NB4 (cell line): ENCODE measurements around the gene OOSP4A.

Source experiments
- DNase-seq: peaks from one replicate; pipeline ENCODE4 v3.0.0; 2010; ENCODE audit warnings: low read depth
- H3K4me3 ChIP-seq: one replicate; pipeline ENCODE4 v1.5.1; 2011; ENCODE audit warnings: mild to moderate bottlenecking, low read depth, low read length, moderate library complexity
- MYC ChIP-seq: IDR thresholded peaks from 2 replicates; pipeline ENCODE4 v1.6.1; 2011; ENCODE audit warnings: low read depth, low read length
- POLR2A ChIP-seq: IDR thresholded peaks from 2 replicates; pipeline ENCODE4 v1.6.1; 2011; ENCODE audit warnings: mild to moderate bottlenecking; ENCODE audit not compliant: insufficient read length; ENCODE audit errors: extremely low read depth
- TF ChIP-seq, protein P1 (sequence below): IDR thresholded peaks from 2 replicates; pipeline ENCODE4 v1.6.1; 2011; ENCODE audit warnings: low read depth, low read length
- TF ChIP-seq, protein P2 (sequence below): IDR thresholded peaks from one replicate; pipeline ENCODE4 v1.5.1; 2012; ENCODE audit warnings: low read depth, low read length

The OOSP4A gene

DNA sequence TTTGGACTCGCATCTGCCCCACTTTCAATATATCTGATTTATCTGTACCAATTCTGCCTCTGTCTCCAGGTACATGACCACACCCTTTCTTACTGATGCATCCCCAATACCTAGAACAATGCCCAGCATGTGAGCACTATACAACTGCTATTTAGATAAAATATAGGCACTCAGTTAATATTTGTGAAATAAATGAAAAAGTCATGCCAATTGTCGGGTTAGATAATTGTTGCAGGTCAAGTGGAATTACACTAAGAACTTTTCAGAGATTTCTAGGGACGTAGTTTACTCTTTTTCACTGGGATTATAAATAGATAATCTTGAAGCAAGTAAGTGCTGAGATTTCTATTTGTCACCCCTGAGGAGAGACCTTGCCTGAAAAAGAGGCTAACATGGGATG, 20.5 kb downstream of the OOSP4A start:
- no peak for DNase-seq
- TF ChIP-seq, protein P1, sequence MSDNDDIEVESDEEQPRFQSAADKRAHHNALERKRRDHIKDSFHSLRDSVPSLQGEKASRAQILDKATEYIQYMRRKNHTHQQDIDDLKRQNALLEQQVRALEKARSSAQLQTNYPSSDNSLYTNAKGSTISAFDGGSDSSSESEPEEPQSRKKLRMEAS, result no peak
- TF ChIP-seq MYC, result no peak
- TF ChIP-seq POLR2A, result no peak
- TF ChIP-seq, protein P2, sequence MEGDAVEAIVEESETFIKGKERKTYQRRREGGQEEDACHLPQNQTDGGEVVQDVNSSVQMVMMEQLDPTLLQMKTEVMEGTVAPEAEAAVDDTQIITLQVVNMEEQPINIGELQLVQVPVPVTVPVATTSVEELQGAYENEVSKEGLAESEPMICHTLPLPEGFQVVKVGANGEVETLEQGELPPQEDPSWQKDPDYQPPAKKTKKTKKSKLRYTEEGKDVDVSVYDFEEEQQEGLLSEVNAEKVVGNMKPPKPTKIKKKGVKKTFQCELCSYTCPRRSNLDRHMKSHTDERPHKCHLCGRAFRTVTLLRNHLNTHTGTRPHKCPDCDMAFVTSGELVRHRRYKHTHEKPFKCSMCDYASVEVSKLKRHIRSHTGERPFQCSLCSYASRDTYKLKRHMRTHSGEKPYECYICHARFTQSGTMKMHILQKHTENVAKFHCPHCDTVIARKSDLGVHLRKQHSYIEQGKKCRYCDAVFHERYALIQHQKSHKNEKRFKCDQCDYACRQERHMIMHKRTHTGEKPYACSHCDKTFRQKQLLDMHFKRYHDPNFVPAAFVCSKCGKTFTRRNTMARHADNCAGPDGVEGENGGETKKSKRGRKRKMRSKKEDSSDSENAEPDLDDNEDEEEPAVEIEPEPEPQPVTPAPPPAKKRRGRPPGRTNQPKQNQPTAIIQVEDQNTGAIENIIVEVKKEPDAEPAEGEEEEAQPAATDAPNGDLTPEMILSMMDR, result no peak
- no peak overlapping the region for H3K4me3 ChIP-seq

DNA sequence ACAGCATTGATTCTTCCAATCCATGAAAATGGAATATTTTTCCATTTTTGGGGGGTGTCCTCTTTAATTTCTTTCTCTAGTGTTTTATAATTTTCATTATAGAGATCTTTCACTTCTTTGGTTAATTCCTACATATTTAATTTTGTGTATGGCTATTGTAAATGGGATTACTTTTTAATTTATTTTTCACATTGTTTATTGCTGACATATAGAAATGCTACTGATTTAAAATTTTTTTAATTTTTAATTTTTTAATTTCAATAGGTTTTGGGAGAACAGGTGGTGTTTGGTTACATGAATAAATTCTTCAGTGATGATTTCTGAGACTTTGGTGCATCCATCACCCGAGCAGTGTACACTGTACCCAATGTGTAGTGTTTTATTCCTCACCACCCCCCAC, 26.6 kb downstream of the OOSP4A start:
- H3K4me3 ChIP-seq, result no peak overlapping the region
- no peak for TF ChIP-seq MYC
- TF ChIP-seq, protein P2, result no peak
- TF ChIP-seq, protein P1, result no peak
- TF ChIP-seq POLR2A, result no peak
- no peak for DNase-seq

DNA sequence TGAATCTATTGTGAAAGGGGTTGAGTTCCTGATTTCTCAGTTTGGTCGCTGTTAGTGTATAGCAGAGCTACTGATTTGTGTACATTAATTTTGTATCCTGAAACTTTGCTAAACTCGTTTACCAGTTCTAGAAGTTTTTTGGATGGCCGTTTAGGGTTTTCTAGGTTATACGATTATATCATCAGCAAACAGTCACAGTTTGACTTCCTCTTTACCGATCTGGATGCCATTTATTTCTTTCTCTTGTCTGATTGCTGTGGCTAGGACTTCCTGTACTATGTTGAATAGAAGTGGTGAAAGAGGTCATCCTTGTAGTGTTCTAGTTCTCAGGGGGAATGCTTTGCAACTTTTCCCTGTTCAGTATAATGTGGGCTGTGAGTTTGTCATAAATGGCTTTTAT, 28.6 kb downstream of the OOSP4A start:
- DNase-seq, result peak; percentile 15
- no peak overlapping the region for H3K4me3 ChIP-seq
- TF ChIP-seq, protein P1, result no peak
- TF ChIP-seq, protein P2, result no peak
- no peak for TF ChIP-seq MYC
- TF ChIP-seq POLR2A, result no peak

DNA sequence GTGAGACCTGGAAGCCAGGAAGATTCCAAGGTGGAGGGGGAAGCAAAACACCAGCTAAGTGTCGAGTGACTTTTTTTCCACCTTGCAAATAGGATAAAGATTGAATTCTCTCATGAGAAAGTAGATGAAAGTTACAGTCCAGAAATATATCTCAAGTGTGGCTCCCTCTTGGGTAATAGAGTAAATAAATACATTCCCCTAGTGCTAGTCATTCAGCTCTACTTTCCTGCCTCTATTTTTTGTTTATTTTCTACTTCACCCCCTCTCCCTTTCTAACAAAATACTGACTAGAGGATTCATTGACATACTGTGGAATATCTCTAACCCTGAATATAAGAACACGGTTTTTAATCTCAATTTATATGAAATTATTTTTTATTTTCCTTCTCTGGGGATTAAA, 34.0 kb downstream of the OOSP4A start:
- TF ChIP-seq MYC (no peak), POLR2A (no peak)
- TF ChIP-seq, protein P2, result no peak
- TF ChIP-seq, protein P1, result no peak
- H3K4me3 ChIP-seq, result no peak overlapping the region
- DNase-seq, result no peak

DNA sequence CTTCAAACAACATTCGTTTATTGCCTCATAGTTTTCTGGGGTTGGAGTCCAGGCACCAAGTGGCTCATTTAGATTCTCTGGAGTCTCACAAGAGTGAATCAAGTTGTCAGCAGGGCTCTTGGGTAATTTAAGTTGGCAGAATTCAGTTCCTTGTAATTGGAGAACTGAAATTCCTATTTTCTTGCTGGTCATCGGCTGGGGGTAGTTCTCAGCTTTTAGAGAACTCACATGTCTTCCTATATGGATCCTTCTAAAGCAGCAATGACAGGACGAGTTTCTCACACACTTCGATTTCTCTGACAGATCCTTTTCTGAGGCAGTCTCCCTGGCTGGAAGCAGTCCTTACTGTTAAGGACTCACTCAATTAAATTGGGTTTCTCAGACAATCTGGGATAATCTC, 35.9 kb downstream of the OOSP4A start:
- TF ChIP-seq, protein P2, result no peak
- TF ChIP-seq MYC (no peak), POLR2A (no peak)
- TF ChIP-seq, protein P1, result no peak
- DNase-seq, result no peak
- no peak overlapping the region for H3K4me3 ChIP-seq

DNA sequence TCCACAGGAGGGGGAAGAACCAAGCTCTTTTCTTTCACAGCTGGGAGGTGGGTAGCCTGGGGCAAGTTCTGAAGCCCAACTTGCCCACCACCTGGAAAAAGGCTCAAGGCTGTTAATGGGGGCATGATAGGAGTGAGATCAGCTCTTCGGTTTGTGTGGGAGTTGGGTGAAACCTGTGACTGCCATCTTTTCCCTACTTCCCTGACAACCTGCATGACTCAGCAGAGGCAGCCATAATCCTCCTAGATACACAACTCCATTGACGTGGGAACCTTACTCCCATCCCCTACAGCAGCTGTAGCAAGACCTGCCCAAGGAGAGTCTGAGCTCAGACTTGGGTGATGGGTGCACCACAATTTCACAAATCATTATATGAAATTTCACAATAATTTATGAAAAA, 39.9 kb downstream of the OOSP4A start:
- no peak overlapping the region for H3K4me3 ChIP-seq
- no peak for DNase-seq
- TF ChIP-seq, protein P2, result no peak
- no peak for TF ChIP-seq POLR2A
- TF ChIP-seq, protein P1, result no peak
- TF ChIP-seq MYC, result no peak
